Activated CD8-positive, alpha-beta T cell treated with anti-CD3 and anti-CD28 coated beads, Interleukin-2, amount 10 ng/mL, durations not matched to agents 7 days and 5 days (primary cell): ENCODE measurements around the gene QSOX2. TPM values are rescaled to one million over a fixed set of nuclear protein-coding genes. Genes with fewer than 3 reads are reported as not detected.
A peak's percentile ranks its signal among the peaks of the same experiment; 100 is the strongest.
"Not testable (repeated sequence)": the region's sequence is repeated elsewhere in the genome, so short reads cannot be mapped to it uniquely, and the experiment has no call there.

Experiments used
- ATAC-seq: fragments of 150-1000 bp; cut with Tn5 transposase; one replicate; pipeline ENCODE4 v1.10.0; 2021; ENCODE audit warnings: moderate library complexity
- CTCF ChIA-PET: fragments of 350-600 bp; sonication (Branson Sonifier 250); formaldehyde crosslinking; loops from one replicate; lab custom pipeline; 2021; ENCODE audit warnings: antibody characterized with exemption; lab: Charles Lee
- POLR2A ChIA-PET: fragments of 350-600 bp; sonication (Branson Sonifier 250); formaldehyde crosslinking; loops from one replicate; lab custom pipeline; 2021; ENCODE audit warnings: antibody characterized with exemption; lab: Charles Lee
- DNase-seq: peaks from one replicate; pipeline ENCODE4 v3.0.0-alpha.2; 2020
- H3K27ac Mint-ChIP-seq: one replicate; pipeline ENCODE4 v1.8.0; 2021; ENCODE audit warnings: mild to moderate bottlenecking, mixed read lengths
- H3K27me3 Mint-ChIP-seq: one replicate; pipeline ENCODE4 v1.8.0; 2021; ENCODE audit warnings: low read depth, mixed read lengths
- H3K36me3 Mint-ChIP-seq: one replicate; pipeline ENCODE4 v1.8.0; 2021; ENCODE audit warnings: low read depth, mixed read lengths
- H3K4me1 Mint-ChIP-seq: one replicate; pipeline ENCODE4 v1.8.0; 2021; ENCODE audit warnings: low read depth, mixed read lengths
- H3K4me3 Mint-ChIP-seq: one replicate; pipeline ENCODE4 v1.8.0; 2021; ENCODE audit warnings: mild to moderate bottlenecking, mixed read lengths
- H3K9me3 Mint-ChIP-seq: one replicate; pipeline ENCODE4 v1.8.0; 2022; ENCODE audit warnings: mixed read lengths; ENCODE audit not compliant: insufficient read depth
- total RNA-seq, 2 experiments: library from RNA; stranded (reverse); gene quantifications; one replicate each; pipeline ENCODE4 v1.2.3, GENCODE V29; 2021

QSOX2 gene
- total RNA-seq, 2 experiments from 2014 or later, result 11.4 to 12.6 TPM

DNA sequence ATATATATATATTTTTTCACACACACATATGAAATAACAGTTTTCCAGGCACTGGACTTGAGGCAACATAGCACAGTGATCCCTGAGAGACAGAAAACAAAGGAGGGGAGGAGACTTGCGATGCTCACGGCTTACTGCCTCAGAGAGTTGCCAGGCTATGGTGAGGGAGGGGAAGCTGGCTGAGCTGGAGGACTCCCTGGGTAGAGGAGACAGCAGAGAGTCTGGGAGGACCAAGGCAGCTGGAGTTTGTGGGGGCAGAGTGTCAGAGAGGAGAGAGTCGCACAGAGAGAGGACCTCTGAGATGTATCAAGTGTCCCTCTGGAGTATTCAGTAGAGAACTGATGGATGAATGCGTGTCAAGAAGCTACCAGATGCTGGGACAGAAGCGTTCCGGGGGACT, 23.1 kb upstream of the QSOX2 start:
- H3K4me3 Mint-ChIP-seq, result no peak overlapping the region
- ChIA-PET CTCF (interaction anchor here (1.5 kb wide), 2 partner anchors 14 to 16 kb away, joined by 3 read pairs; no protein-coding TSS in a partner anchor), POLR2A (no interaction called here)
- H3K4me1 Mint-ChIP-seq, result peaks cover 9% of the 10 kb centered on the region
- H3K36me3 Mint-ChIP-seq, result no peaks in the 10 kb centered on the region
- no peak for DNase-seq
- H3K27ac Mint-ChIP-seq, result no peak overlapping the region
- no peaks in the 10 kb centered on the region for H3K9me3 Mint-ChIP-seq
- ATAC-seq, result no peak
- H3K27me3 Mint-ChIP-seq, result peaks cover 14% of the 10 kb centered on the region

- Mint-ChIP-seq H3K9me3 (no peaks in the 10 kb centered on the region), H3K27me3 (peaks cover 14% of the 10 kb centered on the region), H3K4me3 (no peak overlapping the region), H3K4me1 (peaks cover 9% of the 10 kb centered on the region), H3K36me3 (no peaks in the 10 kb centered on the region), H3K27ac (no peak overlapping the region)
- no peak for DNase-seq
- ATAC-seq, result no peak
- ChIA-PET POLR2A (no interaction called here), CTCF (interaction anchor here (1.5 kb wide), 4 partner anchors 14 to 146 kb away, joined by 3 to 9 read pairs (median 3); no protein-coding TSS in a partner anchor)
Observed at GRCh38 chr9:136268318-136268717, 22.7 kb upstream of the QSOX2 start.

DNA sequence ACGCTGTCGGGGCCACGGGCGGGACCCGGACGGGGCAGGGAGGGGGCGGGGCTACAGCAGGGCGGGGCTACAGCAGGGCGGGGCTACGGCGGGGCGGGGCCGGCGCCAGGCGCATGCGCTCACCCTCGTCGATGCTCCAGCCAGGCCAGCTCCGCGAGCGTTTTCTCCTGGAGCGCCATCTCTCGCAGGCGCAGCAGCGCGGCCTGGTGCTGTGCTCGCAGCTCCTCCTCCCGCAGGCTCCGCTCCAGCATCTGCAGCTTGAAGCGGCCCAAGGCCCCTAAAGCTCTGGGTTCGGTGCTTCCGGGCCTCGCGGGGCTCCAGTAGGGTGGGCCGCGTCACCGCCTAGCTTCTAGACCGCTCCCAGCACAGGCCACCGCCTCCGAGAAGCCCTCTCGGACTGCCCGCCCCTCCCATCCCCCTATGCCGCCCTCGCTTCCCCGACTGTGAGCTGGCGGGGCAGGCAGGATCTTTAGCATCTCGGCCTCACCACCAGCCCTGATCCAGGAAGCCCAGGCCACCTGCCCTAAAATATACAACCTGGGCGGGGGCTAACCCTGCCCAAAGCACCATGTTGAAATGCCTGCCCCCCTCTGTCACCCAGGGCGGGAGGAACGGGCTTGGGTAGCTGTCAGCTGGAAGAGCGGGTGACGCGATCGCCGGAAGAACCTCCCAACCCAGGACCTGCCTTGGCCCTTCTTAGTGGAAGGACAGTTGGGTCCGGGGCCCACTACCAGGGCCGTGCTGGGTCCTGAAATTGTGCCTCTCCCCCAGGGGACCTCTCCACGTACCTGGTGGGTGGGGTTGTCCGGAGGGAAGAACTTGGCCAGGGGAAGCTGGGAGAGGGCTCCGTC, 21.9 kb upstream of the QSOX2 start:
- Mint-ChIP-seq H3K36me3 (no peaks in the 10 kb centered on the region), H3K4me3 (peak overlapping the region; percentile 73), H3K9me3 (no peaks in the 10 kb centered on the region), H3K27me3 (peaks cover 14% of the 10 kb centered on the region), H3K4me1 (peaks cover 9% of the 10 kb centered on the region), H3K27ac (peak overlapping the region; percentile 84)
- ChIA-PET CTCF (interaction anchor here (0.8 to 1.8 kb wide), 9 partner anchors 10 to 145 kb away, joined by 3 to 9 read pairs (median 4); no protein-coding TSS in a partner anchor), POLR2A (interaction anchor here (0.5 to 1.2 kb wide), 3 partner anchors 8 to 21 kb away, joined by 4 read pairs; no protein-coding TSS in a partner anchor)
- DNase-seq (peak; percentile 88), ATAC-seq (peak; percentile 97)

DNA sequence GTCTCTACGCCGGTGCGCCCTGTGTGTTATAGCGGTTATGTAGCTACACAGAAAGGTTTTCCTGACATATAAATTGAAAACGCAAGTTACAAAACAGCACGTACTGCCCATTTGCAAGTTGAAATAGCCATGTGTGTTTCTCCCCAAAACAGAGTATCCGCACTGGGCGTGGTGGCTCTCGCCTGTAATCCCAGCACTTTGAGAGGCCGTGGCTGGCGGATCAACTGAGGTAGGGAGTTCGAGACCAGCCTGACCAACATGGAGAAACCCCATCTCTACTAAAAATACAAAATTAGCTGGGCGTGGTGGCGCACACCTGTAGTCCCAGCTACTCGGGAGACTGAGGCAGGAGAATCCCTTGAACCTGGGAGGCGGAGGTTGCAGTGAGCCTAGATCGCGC, 21.0 kb upstream of the QSOX2 start:
- not testable (repeated sequence) for H3K9me3 Mint-ChIP-seq, H3K36me3 Mint-ChIP-seq, DNase-seq, H3K4me1 Mint-ChIP-seq, ATAC-seq
- Mint-ChIP-seq H3K4me3 (peak overlapping the region; percentile 73), H3K27ac (peak overlapping the region; percentile 84), H3K27me3 (peaks cover 14% of the 10 kb centered on the region)
- ChIA-PET POLR2A (interaction anchor here (0.5 kb wide), 1 partner anchor 21 kb away, joined by 4 read pairs; no protein-coding TSS in a partner anchor), CTCF (interaction anchor here (0.8 to 1.8 kb wide), 9 partner anchors 11 to 144 kb away, joined by 3 to 9 read pairs (median 4); no protein-coding TSS in a partner anchor)

- H3K4me3 Mint-ChIP-seq, result no peak overlapping the region
- DNase-seq (no peak), ATAC-seq (no peak)
- peaks cover 14% of the 10 kb centered on the region for H3K27me3 Mint-ChIP-seq
- POLR2A ChIA-PET, result no interaction called here
- no peak overlapping the region for H3K27ac Mint-ChIP-seq
- H3K4me1 Mint-ChIP-seq, result peaks cover 9% of the 10 kb centered on the region
- no peaks in the 10 kb centered on the region for H3K9me3 Mint-ChIP-seq
- CTCF ChIA-PET, result interaction anchor here (1.8 kb wide), 1 partner anchor 41 kb away, joined by 5 read pairs; no protein-coding TSS in a partner anchor
- no peaks in the 10 kb centered on the region for H3K36me3 Mint-ChIP-seq
Observed at GRCh38 chr9:136265561-136266355, 20.1 kb upstream of the QSOX2 start.

GRCh38 chr9:136264441-136265405, 19.1 kb upstream of the QSOX2 start:
- ChIA-PET POLR2A (no interaction called here), CTCF (no interaction called here)
- Mint-ChIP-seq H3K27ac (peak overlapping the region; percentile 30), H3K4me1 (peaks cover 9% of the 10 kb centered on the region), H3K27me3 (peaks cover 10% of the 10 kb centered on the region), H3K36me3 (no peaks in the 10 kb centered on the region), H3K9me3 (no peaks in the 10 kb centered on the region), H3K4me3 (no peak overlapping the region)
- DNase-seq (no peak), ATAC-seq (no peak)

- ATAC-seq, result no peak
- Mint-ChIP-seq H3K9me3 (no peaks in the 10 kb centered on the region), H3K4me1 (peaks cover 9% of the 10 kb centered on the region), H3K27ac (no peak overlapping the region), H3K27me3 (peaks cover 7% of the 10 kb centered on the region), H3K36me3 (no peaks in the 10 kb centered on the region), H3K4me3 (no peak overlapping the region)
- no peak for DNase-seq
- ChIA-PET POLR2A (no interaction called here), CTCF (no interaction called here)
Observed at GRCh38 chr9:136264031-136264430, 18.4 kb upstream of the QSOX2 start.

GRCh38 chr9:136262671-136263178, 17.1 kb upstream of the QSOX2 start:
- peaks cover 7% of the 10 kb centered on the region for H3K4me1 Mint-ChIP-seq
- no peak overlapping the region for H3K4me3 Mint-ChIP-seq
- H3K27ac Mint-ChIP-seq, result no peak overlapping the region
- no peaks in the 10 kb centered on the region for H3K36me3 Mint-ChIP-seq
- H3K27me3 Mint-ChIP-seq, result no peaks in the 10 kb centered on the region
- POLR2A ChIA-PET, result no interaction called here
- CTCF ChIA-PET, result no interaction called here
- ATAC-seq (no peak), DNase-seq (no peak)
- H3K9me3 Mint-ChIP-seq, result no peaks in the 10 kb centered on the region

GRCh38 chr9:136261686-136262430, 16.2 kb upstream of the QSOX2 start:
- ChIA-PET POLR2A (no interaction called here), CTCF (no interaction called here)

GRCh38 chr9:136260936-136261472, 15.4 kb upstream of the QSOX2 start:
- ChIA-PET CTCF (no interaction called here), POLR2A (no interaction called here)
- Mint-ChIP-seq H3K4me3 (no peak overlapping the region), H3K4me1 (no peaks in the 10 kb centered on the region), H3K9me3 (no peaks in the 10 kb centered on the region), H3K27me3 (no peaks in the 10 kb centered on the region), H3K36me3 (no peaks in the 10 kb centered on the region), H3K27ac (no peak overlapping the region)
- ATAC-seq (no peak), DNase-seq (no peak)

More at GRCh38 chr9:136261686-136262430, 16.2 kb upstream of the QSOX2 start:
- Mint-ChIP-seq H3K27me3 (no peaks in the 10 kb centered on the region), H3K36me3 (no peaks in the 10 kb centered on the region), H3K9me3 (no peaks in the 10 kb centered on the region), H3K4me1 (peaks cover under 1% of the 10 kb centered on the region), H3K4me3 (no peak overlapping the region), H3K27ac (no peak overlapping the region)
- DNase-seq, result no peak
- ATAC-seq, result no peak
